Glutamatergic neuron (in vitro differentiated cells): Measurements from ENCODE around the gene SLC35G3. TPM values are rescaled to one million over a fixed set of nuclear protein-coding genes. Genes with fewer than 3 reads are reported as not detected.

Experiments used
- DNase-seq: peaks from one replicate; pipeline ENCODE4 v3.0.0; 2022
- H3K27ac Mint-ChIP-seq: one replicate; pipeline ENCODE4 v1.8.0; 2020; ENCODE audit warnings: mild to moderate bottlenecking, mixed read lengths, inconsistent platforms; ENCODE audit not compliant: unreplicated experiment
- H3K27me3 Mint-ChIP-seq: one replicate; pipeline ENCODE4 v1.8.0; 2020; ENCODE audit warnings: mild to moderate bottlenecking, moderate library complexity, mixed read lengths, inconsistent platforms; ENCODE audit not compliant: unreplicated experiment
- H3K36me3 Mint-ChIP-seq: one replicate; pipeline ENCODE4 v1.8.0; 2020; ENCODE audit warnings: mild to moderate bottlenecking, mixed read lengths, inconsistent platforms; ENCODE audit not compliant: unreplicated experiment
- H3K4me1 Mint-ChIP-seq: one replicate; pipeline ENCODE4 v1.8.0; 2020; ENCODE audit warnings: mild to moderate bottlenecking, low read depth, mixed read lengths, inconsistent platforms; ENCODE audit not compliant: unreplicated experiment
- H3K4me3 Mint-ChIP-seq: one replicate; pipeline ENCODE4 v1.8.0; 2020; ENCODE audit warnings: mild to moderate bottlenecking, mixed read lengths, inconsistent platforms; ENCODE audit not compliant: unreplicated experiment
- H3K9me3 Mint-ChIP-seq: one replicate; pipeline ENCODE4 v1.8.0; 2020; ENCODE audit warnings: mild to moderate bottlenecking, moderate library complexity, mixed read lengths, inconsistent platforms; ENCODE audit not compliant: unreplicated experiment
- CTCF ChIP-seq: fragments of 200-600 bp; sonication (generic); IDR thresholded peaks from one replicate; pipeline ENCODE4 v1.5.0; 2021; ENCODE audit not compliant: partially characterized antibody, unreplicated experiment
- total RNA-seq: library from RNA; stranded (reverse); fragmentation: NEBNext Ultra II Directional; extraction: Animal tissue kit (Norgen Biotek cat#: 25700); gene quantifications from one replicate; pipeline ENCODE4 v1.2.1, GENCODE V29; 2021; ENCODE audit not compliant: unreplicated experiment

Gene SLC35G3
- total RNA-seq, 1 donor from 2014 or later = not detected

GRCh38 chr17:35171834-35172233 is 22.4 kb downstream of the SLC35G3 start:
- H3K27me3 Mint-ChIP-seq = peaks cover 4% of the 10 kb centered on the region
- H3K27ac Mint-ChIP-seq = no peak overlapping the region
- DNase-seq = no peak
- no peak for TF ChIP-seq CTCF
- peaks cover under 1% of the 10 kb centered on the region for H3K4me1 Mint-ChIP-seq
- no peaks in the 10 kb centered on the region for H3K9me3 Mint-ChIP-seq
- no peak overlapping the region for H3K4me3 Mint-ChIP-seq
- no peaks in the 10 kb centered on the region for H3K36me3 Mint-ChIP-seq

- Mint-ChIP-seq H3K9me3 (peaks cover 2% of the 10 kb centered on the region), H3K36me3 (no peaks in the 10 kb centered on the region), H3K4me3 (no peak overlapping the region), H3K4me1 (peaks cover 2% of the 10 kb centered on the region), H3K27me3 (peaks cover 2% of the 10 kb centered on the region), H3K27ac (no peak overlapping the region)
- no peak for TF ChIP-seq CTCF
- DNase-seq = no peak
Measured at GRCh38 chr17:35170968-35171771, 23.0 kb downstream of the SLC35G3 start.

GRCh38 chr17:35169835-35170363 is 24.3 kb downstream of the SLC35G3 start:
- H3K4me1 Mint-ChIP-seq = peaks cover 2% of the 10 kb centered on the region
- H3K9me3 Mint-ChIP-seq = peaks cover 3% of the 10 kb centered on the region
- no peak overlapping the region for H3K4me3 Mint-ChIP-seq
- no peak for DNase-seq
- no peak overlapping the region for H3K27ac Mint-ChIP-seq
- no peaks in the 10 kb centered on the region for H3K27me3 Mint-ChIP-seq
- TF ChIP-seq CTCF = no peak
- no peaks in the 10 kb centered on the region for H3K36me3 Mint-ChIP-seq

- H3K36me3 Mint-ChIP-seq = peaks cover 4% of the 10 kb centered on the region
- H3K27me3 Mint-ChIP-seq = no peaks in the 10 kb centered on the region
- no peak overlapping the region for H3K27ac Mint-ChIP-seq
- no peak for DNase-seq
- no peak for TF ChIP-seq CTCF
- H3K4me1 Mint-ChIP-seq = peaks cover 2% of the 10 kb centered on the region
- H3K4me3 Mint-ChIP-seq = no peak overlapping the region
- H3K9me3 Mint-ChIP-seq = peaks cover 3% of the 10 kb centered on the region
Measured at GRCh38 chr17:35167666-35168065, 26.5 kb downstream of the SLC35G3 start.

GRCh38 chr17:35167046-35167445 is 27.1 kb downstream of the SLC35G3 start:
- H3K4me3 Mint-ChIP-seq = no peak overlapping the region
- no peak for DNase-seq
- peaks cover 2% of the 10 kb centered on the region for H3K4me1 Mint-ChIP-seq
- H3K36me3 Mint-ChIP-seq = peaks cover 4% of the 10 kb centered on the region
- H3K9me3 Mint-ChIP-seq = peaks cover 3% of the 10 kb centered on the region
- no peaks in the 10 kb centered on the region for H3K27me3 Mint-ChIP-seq
- H3K27ac Mint-ChIP-seq = no peak overlapping the region
- TF ChIP-seq CTCF = no peak
